GM19438 (cell line): Measurements from ENCODE around the gene RNF44.
A peak's percentile ranks its signal among the peaks of the same experiment; 100 is the strongest.

Experiments
- ATAC-seq: cut with Tn5 transposase; IDR thresholded peaks from one replicate; pipeline ENCODE4 v1.9.1; 2021; ENCODE audit warnings: low read depth; ENCODE audit not compliant: unreplicated experiment

The RNF44 gene

GRCh38 chr5:176537554-176538229 lies 490 bp upstream of the RNF44 start:
- ATAC-seq: peak; percentile 56

GRCh38 chr5:176536132-176536901 lies 885 bp downstream of the RNF44 start:
- ATAC-seq: peak; percentile 34

- no peak for ATAC-seq
Measured at GRCh38 chr5:176535664-176536131, 1.5 kb downstream of the RNF44 start.

GRCh38 chr5:176535101-176535663 lies 2.0 kb downstream of the RNF44 start:
- ATAC-seq: no peak

- no peak for ATAC-seq
Measured at GRCh38 chr5:176534640-176535039, 2.6 kb downstream of the RNF44 start.

GRCh38 chr5:176533894-176534611 lies 3.1 kb downstream of the RNF44 start:
- no peak for ATAC-seq

GRCh38 chr5:176533390-176533789 lies 3.8 kb downstream of the RNF44 start:
- ATAC-seq: no peak

GRCh38 chr5:176532795-176533194 lies 4.4 kb downstream of the RNF44 start:
- ATAC-seq: no peak

- ATAC-seq: no peak
Measured at GRCh38 chr5:176531902-176532493, 5.2 kb downstream of the RNF44 start.

- no peak for ATAC-seq
Measured at GRCh38 chr5:176530983-176531901, 6.0 kb downstream of the RNF44 start.

GRCh38 chr5:176530393-176530982 lies 6.7 kb downstream of the RNF44 start:
- ATAC-seq: no peak

- ATAC-seq: peak; percentile 58
Measured at GRCh38 chr5:176529741-176530141, 7.5 kb downstream of the RNF44 start.

- peak; percentile 23 for ATAC-seq
Measured at GRCh38 chr5:176529116-176529740, 8.0 kb downstream of the RNF44 start.

GRCh38 chr5:176528761-176529115 lies 8.5 kb downstream of the RNF44 start:
- ATAC-seq: no peak

GRCh38 chr5:176528301-176528700 lies 8.9 kb downstream of the RNF44 start:
- no peak for ATAC-seq

GRCh38 chr5:176527246-176528222 lies 9.7 kb downstream of the RNF44 start:
- no peak for ATAC-seq

- no peak for ATAC-seq
Measured at GRCh38 chr5:176526462-176526861, 10.7 kb downstream of the RNF44 start.

- no peak for ATAC-seq
Measured at GRCh38 chr5:176525677-176526076, 11.5 kb downstream of the RNF44 start.
